Measurements from ENCODE around the gene CTXN2. TPM values are rescaled to one million over a fixed set of nuclear protein-coding genes. Genes with fewer than 3 reads are reported as not detected.

Gene CTXN2
- total RNA-seq, 1 donor from 2014 or later = not detected

- Histone ChIP-seq H3K36me3 (no peaks in the 10 kb centered on the region), H3K4me1 (no peaks in the 10 kb centered on the region), H3K27ac (no peak overlapping the region), H3K27me3 (ENCODE audit: low read depth) (peaks cover 3% of the 10 kb centered on the region), H3K4me3 (no peak overlapping the region), H3K9me3 (no peaks in the 10 kb centered on the region)
- DNase-seq = no peak
- intact Hi-C loops (cut with DNase I) = no loop called here
- TF ChIP-seq CTCF (IDR thresholded peaks at IDR 0.05) = no peak
- no peak for ATAC-seq
Measured at GRCh38 chr15:48221261-48221660, 29.8 kb downstream of the CTXN2 start.

- TF ChIP-seq CTCF (IDR thresholded peaks at IDR 0.05) = no peak
- H3K4me1 ChIP-seq = no peaks in the 10 kb centered on the region
- H3K4me3 ChIP-seq = no peak overlapping the region
- intact Hi-C loops (cut with DNase I) = no loop called here
- no peak overlapping the region for H3K27ac ChIP-seq
- ATAC-seq (no peak), DNase-seq (no peak)
- no peaks in the 10 kb centered on the region for H3K9me3 ChIP-seq
- peaks cover 3% of the 10 kb centered on the region for H3K27me3 ChIP-seq (ENCODE audit: low read depth)
- no peaks in the 10 kb centered on the region for H3K36me3 ChIP-seq
Measured at GRCh38 chr15:48221885-48222284, 30.4 kb downstream of the CTXN2 start.

- TF ChIP-seq CTCF (IDR thresholded peaks at IDR 0.05) = no peak
- DNase-seq (no peak), ATAC-seq (no peak)
- Histone ChIP-seq H3K27me3 (ENCODE audit: low read depth) (peaks cover 3% of the 10 kb centered on the region), H3K36me3 (no peaks in the 10 kb centered on the region), H3K9me3 (no peaks in the 10 kb centered on the region), H3K4me3 (no peak overlapping the region), H3K27ac (no peak overlapping the region), H3K4me1 (no peaks in the 10 kb centered on the region)
- intact Hi-C loops (cut with DNase I) = no loop called here
Measured at GRCh38 chr15:48222627-48223026, 31.2 kb downstream of the CTXN2 start.

- ATAC-seq (no peak), DNase-seq (no peak)
- H3K4me3 ChIP-seq = no peak overlapping the region
- no peaks in the 10 kb centered on the region for H3K4me1 ChIP-seq
- TF ChIP-seq CTCF (IDR thresholded peaks at IDR 0.05) = no peak
- H3K9me3 ChIP-seq = no peaks in the 10 kb centered on the region
- intact Hi-C loops (cut with DNase I) = no loop called here
- no peak overlapping the region for H3K27ac ChIP-seq
- peaks cover 3% of the 10 kb centered on the region for H3K27me3 ChIP-seq (ENCODE audit: low read depth)
- H3K36me3 ChIP-seq = no peaks in the 10 kb centered on the region
Measured at GRCh38 chr15:48225771-48226170, 34.3 kb downstream of the CTXN2 start.

- no peak for TF ChIP-seq CTCF (IDR thresholded peaks at IDR 0.05)
- no peak overlapping the region for H3K4me3 ChIP-seq
- no peak for DNase-seq
- intact Hi-C loops (cut with DNase I) = no loop called here
- ATAC-seq = no peak
- no peaks in the 10 kb centered on the region for H3K9me3 ChIP-seq
- H3K36me3 ChIP-seq = no peaks in the 10 kb centered on the region
- no peaks in the 10 kb centered on the region for H3K4me1 ChIP-seq
- no peaks in the 10 kb centered on the region for H3K27me3 ChIP-seq (ENCODE audit: low read depth)
- H3K27ac ChIP-seq = no peak overlapping the region
Measured at GRCh38 chr15:48230498-48230897, 39.0 kb downstream of the CTXN2 start.

- Histone ChIP-seq H3K27ac (no peak overlapping the region), H3K9me3 (no peaks in the 10 kb centered on the region), H3K4me1 (no peaks in the 10 kb centered on the region), H3K36me3 (no peaks in the 10 kb centered on the region), H3K4me3 (no peak overlapping the region), H3K27me3 (ENCODE audit: low read depth) (no peaks in the 10 kb centered on the region)
- intact Hi-C loops (cut with DNase I) = no loop called here
- ATAC-seq = no peak
- no peak for DNase-seq
- TF ChIP-seq CTCF (IDR thresholded peaks at IDR 0.05) = no peak
Measured at GRCh38 chr15:48233246-48233645, 41.8 kb downstream of the CTXN2 start.
